HepG2 (cell line): ENCODE measurements around the gene GDF15. TPM values are rescaled to one million over a fixed set of nuclear protein-coding genes. Genes with fewer than 3 reads are reported as not detected.

Experiments used
- PTBP1 ChIP-seq: fragments of 200-400 bp; formaldehyde crosslinking; IDR thresholded peaks from 2 replicates; pipeline ENCODE4 v1.6.1; 2018; ENCODE audit warnings: low read length, low read depth; ENCODE audit not compliant: poor library complexity, severe bottlenecking
- TEAD2 ChIP-seq: sonication (generic); formaldehyde crosslinking; IDR thresholded peaks from 2 replicates; pipeline ENCODE4 v1.9.0; 2021; ENCODE audit warnings: missing genetic modification reagents
- ZFP36L2 ChIP-seq: sonication (generic); formaldehyde crosslinking; IDR thresholded peaks from 2 replicates; pipeline ENCODE4 v1.4.0; 2020; ENCODE audit warnings: missing genetic modification reagents
- ZNF33A ChIP-seq: sonication (generic); formaldehyde crosslinking; IDR thresholded peaks from 2 replicates; pipeline ENCODE4 v1.5.1; 2020; ENCODE audit warnings: missing genetic modification reagents, mild to moderate bottlenecking, moderate library complexity, borderline replicate concordance
- ZNF589 ChIP-seq: sonication (generic); formaldehyde crosslinking; conservative IDR thresholded peaks from 2 replicates; pipeline ENCODE4 v1.8.0; 2022; ENCODE audit warnings: mild to moderate bottlenecking, moderate library complexity, missing genetic modification reagents
- polyA plus RNA-seq, 8 experiments: library from polyadenylated mRNA; depleted of rRNA in 3 of 8; stranded (reverse) in 7 of 8; unstranded in 1 of 8; fragments of >200 nt; fragmentation: Illumina TruSeq in 4 of 8; extraction: Trizol in 4 of 8; gene quantifications; 2 replicates each; pipeline versions ENCODE4 v1.2.1 to v1.2.3, GENCODE V29; 2011 to 2016; ENCODE audit warnings: low read depth in 4 of 8, missing spikeins in 1 of 8, mixed read lengths in 1 of 8; ENCODE audit not compliant: insufficient read depth in 1 of 8
- total RNA-seq, 5 experiments: library from RNA; depleted of rRNA; stranded (reverse); fragments of >200 nt; fragmentation: Illumina TruSeq; extraction: Trizol; gene quantifications; 2 replicates each; pipeline ENCODE4 v1.2.3, GENCODE V29; 2016; ENCODE audit warnings: low read depth in 1 of 5
- TF ChIP-seq, protein P1 (sequence below): sonication (generic); formaldehyde crosslinking; IDR thresholded peaks from 2 replicates; pipeline ENCODE4 v1.4.0; 2020; ENCODE audit warnings: mild to moderate bottlenecking, missing genetic modification reagents
- TF ChIP-seq, protein P2 (sequence below): sonication (generic); formaldehyde crosslinking; IDR thresholded peaks from 2 replicates; pipeline ENCODE4 v1.4.0; 2020; ENCODE audit warnings: missing genetic modification reagents, borderline replicate concordance
- TF ChIP-seq, protein P3 (sequence below): IDR thresholded peaks from 2 replicates; pipeline ENCODE4 v1.6.1; 2016; ENCODE audit warnings: mild to moderate bottlenecking
- TF ChIP-seq, protein P4 (sequence below): sonication (generic); formaldehyde crosslinking; conservative IDR thresholded peaks from 2 replicates; pipeline ENCODE4 v1.4.0; 2020; ENCODE audit warnings: missing genetic modification reagents
- TF ChIP-seq, protein P5 (sequence below): sonication (generic); formaldehyde crosslinking; IDR thresholded peaks from 2 replicates; pipeline ENCODE4 v1.8.0; 2022; ENCODE audit warnings: missing genetic modification reagents, mild to moderate bottlenecking, borderline replicate concordance
- TF ChIP-seq, protein P6 (sequence below): sonication (generic); formaldehyde crosslinking; IDR thresholded peaks from 2 replicates; pipeline ENCODE4 v1.4.0; 2020; ENCODE audit warnings: mild to moderate bottlenecking, missing genetic modification reagents
- TF ChIP-seq, protein P7 (sequence below): sonication (generic); formaldehyde crosslinking; IDR thresholded peaks from 2 replicates; pipeline ENCODE4 v1.4.0; 2020; ENCODE audit warnings: missing genetic modification reagents
- TF ChIP-seq, protein P8 (sequence below): sonication (generic); formaldehyde crosslinking; IDR thresholded peaks from 2 replicates; pipeline ENCODE4 v1.5.1; 2020; ENCODE audit warnings: mild to moderate bottlenecking, moderate library complexity, missing genetic modification reagents

Gene GDF15
- total and polyA plus RNA-seq, 2 of the 13 experiments (the other 11 are each of a cell fraction or from before 2014, with no cell fraction given): 146 to 422 TPM

DNA sequence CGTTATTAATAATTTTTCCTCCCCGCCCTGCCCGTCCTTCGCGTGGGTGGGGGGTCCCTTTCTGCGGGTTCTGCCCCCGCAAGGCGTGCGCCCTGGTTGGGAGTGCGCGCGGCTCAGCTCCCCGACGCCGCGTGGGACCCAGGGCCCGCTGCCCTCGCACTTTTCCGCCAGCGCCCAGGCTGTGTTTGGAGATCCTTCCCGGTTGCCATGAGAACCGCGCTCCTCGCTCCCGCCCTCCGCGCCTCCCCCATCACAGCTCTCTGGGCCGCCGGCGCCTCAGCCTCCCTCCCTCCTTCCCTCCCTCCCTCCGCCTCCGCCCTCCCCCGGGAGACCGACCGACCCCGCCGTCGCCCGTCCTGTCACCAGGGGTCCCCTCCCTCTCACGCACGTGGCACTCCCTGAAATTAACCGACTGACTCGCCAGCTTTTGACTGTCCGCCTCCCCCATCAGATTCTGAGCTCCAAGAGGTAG, 30.9 kb downstream of the GDF15 start (continued):
- TF ChIP-seq, protein P1, sequence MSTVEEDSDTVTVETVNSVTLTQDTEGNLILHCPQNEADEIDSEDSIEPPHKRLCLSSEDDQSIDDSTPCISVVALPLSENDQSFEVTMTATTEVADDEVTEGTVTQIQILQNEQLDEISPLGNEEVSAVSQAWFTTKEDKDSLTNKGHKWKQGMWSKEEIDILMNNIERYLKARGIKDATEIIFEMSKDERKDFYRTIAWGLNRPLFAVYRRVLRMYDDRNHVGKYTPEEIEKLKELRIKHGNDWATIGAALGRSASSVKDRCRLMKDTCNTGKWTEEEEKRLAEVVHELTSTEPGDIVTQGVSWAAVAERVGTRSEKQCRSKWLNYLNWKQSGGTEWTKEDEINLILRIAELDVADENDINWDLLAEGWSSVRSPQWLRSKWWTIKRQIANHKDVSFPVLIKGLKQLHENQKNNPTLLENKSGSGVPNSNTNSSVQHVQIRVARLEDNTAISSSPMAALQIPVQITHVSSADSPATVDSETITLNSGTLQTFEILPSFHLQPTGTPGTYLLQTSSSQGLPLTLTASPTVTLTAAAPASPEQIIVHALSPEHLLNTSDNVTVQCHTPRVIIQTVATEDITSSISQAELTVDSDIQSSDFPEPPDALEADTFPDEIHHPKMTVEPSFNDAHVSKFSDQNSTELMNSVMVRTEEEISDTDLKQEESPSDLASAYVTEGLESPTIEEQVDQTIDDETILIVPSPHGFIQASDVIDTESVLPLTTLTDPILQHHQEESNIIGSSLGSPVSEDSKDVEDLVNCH (CRISPR knock-in tag): no peak
- TF ChIP-seq, protein P2, sequence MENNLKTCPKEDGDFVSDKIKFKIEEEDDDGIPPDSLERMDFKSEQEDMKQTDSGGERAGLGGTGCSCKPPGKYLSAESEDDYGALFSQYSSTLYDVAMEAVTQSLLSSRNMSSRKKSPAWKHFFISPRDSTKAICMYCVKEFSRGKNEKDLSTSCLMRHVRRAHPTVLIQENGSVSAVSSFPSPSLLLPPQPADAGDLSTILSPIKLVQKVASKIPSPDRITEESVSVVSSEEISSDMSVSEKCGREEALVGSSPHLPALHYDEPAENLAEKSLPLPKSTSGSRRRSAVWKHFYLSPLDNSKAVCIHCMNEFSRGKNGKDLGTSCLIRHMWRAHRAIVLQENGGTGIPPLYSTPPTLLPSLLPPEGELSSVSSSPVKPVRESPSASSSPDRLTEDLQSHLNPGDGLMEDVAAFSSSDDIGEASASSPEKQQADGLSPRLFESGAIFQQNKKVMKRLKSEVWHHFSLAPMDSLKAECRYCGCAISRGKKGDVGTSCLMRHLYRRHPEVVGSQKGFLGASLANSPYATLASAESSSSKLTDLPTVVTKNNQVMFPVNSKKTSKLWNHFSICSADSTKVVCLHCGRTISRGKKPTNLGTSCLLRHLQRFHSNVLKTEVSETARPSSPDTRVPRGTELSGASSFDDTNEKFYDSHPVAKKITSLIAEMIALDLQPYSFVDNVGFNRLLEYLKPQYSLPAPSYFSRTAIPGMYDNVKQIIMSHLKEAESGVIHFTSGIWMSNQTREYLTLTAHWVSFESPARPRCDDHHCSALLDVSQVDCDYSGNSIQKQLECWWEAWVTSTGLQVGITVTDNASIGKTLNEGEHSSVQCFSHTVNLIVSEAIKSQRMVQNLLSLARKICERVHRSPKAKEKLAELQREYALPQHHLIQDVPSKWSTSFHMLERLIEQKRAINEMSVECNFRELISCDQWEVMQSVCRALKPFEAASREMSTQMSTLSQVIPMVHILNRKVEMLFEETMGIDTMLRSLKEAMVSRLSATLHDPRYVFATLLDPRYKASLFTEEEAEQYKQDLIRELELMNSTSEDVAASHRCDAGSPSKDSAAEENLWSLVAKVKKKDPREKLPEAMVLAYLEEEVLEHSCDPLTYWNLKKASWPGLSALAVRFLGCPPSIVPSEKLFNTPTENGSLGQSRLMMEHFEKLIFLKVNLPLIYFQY (CRISPR knock-in tag): no peak
- TF ChIP-seq, protein P3, sequence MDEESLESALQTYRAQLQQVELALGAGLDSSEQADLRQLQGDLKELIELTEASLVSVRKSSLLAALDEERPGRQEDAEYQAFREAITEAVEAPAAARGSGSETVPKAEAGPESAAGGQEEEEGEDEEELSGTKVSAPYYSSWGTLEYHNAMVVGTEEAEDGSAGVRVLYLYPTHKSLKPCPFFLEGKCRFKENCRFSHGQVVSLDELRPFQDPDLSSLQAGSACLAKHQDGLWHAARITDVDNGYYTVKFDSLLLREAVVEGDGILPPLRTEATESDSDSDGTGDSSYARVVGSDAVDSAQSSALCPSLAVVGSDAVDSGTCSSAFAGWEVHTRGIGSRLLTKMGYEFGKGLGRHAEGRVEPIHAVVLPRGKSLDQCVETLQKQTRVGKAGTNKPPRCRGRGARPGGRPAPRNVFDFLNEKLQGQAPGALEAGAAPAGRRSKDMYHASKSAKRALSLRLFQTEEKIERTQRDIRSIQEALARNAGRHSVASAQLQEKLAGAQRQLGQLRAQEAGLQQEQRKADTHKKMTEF: no peak
- TF ChIP-seq ZNF33A (CRISPR knock-in tag) (no peak), ZFP36L2 (CRISPR knock-in tag) (no peak), PTBP1 (no peak), TEAD2 (CRISPR knock-in tag) (no peak), ZNF589 (no peak; the same call in 1 of the 2 replicates)
- TF ChIP-seq, protein P4, sequence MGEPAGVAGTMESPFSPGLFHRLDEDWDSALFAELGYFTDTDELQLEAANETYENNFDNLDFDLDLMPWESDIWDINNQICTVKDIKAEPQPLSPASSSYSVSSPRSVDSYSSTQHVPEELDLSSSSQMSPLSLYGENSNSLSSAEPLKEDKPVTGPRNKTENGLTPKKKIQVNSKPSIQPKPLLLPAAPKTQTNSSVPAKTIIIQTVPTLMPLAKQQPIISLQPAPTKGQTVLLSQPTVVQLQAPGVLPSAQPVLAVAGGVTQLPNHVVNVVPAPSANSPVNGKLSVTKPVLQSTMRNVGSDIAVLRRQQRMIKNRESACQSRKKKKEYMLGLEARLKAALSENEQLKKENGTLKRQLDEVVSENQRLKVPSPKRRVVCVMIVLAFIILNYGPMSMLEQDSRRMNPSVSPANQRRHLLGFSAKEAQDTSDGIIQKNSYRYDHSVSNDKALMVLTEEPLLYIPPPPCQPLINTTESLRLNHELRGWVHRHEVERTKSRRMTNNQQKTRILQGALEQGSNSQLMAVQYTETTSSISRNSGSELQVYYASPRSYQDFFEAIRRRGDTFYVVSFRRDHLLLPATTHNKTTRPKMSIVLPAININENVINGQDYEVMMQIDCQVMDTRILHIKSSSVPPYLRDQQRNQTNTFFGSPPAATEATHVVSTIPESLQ (CRISPR knock-in tag): no peak
- TF ChIP-seq, protein P5, sequence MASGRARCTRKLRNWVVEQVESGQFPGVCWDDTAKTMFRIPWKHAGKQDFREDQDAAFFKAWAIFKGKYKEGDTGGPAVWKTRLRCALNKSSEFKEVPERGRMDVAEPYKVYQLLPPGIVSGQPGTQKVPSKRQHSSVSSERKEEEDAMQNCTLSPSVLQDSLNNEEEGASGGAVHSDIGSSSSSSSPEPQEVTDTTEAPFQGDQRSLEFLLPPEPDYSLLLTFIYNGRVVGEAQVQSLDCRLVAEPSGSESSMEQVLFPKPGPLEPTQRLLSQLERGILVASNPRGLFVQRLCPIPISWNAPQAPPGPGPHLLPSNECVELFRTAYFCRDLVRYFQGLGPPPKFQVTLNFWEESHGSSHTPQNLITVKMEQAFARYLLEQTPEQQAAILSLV (CRISPR knock-in tag): peak; percentile 71; the same call in 1 of the 2 replicates
- TF ChIP-seq, protein P6, sequence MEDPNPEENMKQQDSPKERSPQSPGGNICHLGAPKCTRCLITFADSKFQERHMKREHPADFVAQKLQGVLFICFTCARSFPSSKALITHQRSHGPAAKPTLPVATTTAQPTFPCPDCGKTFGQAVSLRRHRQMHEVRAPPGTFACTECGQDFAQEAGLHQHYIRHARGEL (CRISPR knock-in tag): no peak
- TF ChIP-seq, protein P7, sequence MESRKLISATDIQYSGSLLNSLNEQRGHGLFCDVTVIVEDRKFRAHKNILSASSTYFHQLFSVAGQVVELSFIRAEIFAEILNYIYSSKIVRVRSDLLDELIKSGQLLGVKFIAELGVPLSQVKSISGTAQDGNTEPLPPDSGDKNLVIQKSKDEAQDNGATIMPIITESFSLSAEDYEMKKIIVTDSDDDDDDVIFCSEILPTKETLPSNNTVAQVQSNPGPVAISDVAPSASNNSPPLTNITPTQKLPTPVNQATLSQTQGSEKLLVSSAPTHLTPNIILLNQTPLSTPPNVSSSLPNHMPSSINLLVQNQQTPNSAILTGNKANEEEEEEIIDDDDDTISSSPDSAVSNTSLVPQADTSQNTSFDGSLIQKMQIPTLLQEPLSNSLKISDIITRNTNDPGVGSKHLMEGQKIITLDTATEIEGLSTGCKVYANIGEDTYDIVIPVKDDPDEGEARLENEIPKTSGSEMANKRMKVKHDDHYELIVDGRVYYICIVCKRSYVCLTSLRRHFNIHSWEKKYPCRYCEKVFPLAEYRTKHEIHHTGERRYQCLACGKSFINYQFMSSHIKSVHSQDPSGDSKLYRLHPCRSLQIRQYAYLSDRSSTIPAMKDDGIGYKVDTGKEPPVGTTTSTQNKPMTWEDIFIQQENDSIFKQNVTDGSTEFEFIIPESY: no peak
- TF ChIP-seq, protein P8, sequence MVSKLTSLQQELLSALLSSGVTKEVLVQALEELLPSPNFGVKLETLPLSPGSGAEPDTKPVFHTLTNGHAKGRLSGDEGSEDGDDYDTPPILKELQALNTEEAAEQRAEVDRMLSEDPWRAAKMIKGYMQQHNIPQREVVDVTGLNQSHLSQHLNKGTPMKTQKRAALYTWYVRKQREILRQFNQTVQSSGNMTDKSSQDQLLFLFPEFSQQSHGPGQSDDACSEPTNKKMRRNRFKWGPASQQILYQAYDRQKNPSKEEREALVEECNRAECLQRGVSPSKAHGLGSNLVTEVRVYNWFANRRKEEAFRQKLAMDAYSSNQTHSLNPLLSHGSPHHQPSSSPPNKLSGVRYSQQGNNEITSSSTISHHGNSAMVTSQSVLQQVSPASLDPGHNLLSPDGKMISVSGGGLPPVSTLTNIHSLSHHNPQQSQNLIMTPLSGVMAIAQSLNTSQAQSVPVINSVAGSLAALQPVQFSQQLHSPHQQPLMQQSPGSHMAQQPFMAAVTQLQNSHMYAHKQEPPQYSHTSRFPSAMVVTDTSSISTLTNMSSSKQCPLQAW (CRISPR knock-in tag): no peak
